HG03342 (cell line): ENCODE measurements around the gene IMPDH1.

Source experiments
- ATAC-seq: cut with Tn5 transposase; IDR thresholded peaks from one replicate; pipeline ENCODE4 v1.9.1; 2021; ENCODE audit warnings: mild to moderate bottlenecking, moderate library complexity; ENCODE audit not compliant: unreplicated experiment

The IMPDH1 gene

GRCh38 chr7:128363261-128363721, 46.5 kb downstream of the IMPDH1 start:
- ATAC-seq: no peak

GRCh38 chr7:128362670-128363069, 47.1 kb downstream of the IMPDH1 start:
- ATAC-seq: no peak

- ATAC-seq: no peak
Observed at GRCh38 chr7:128361411-128362379, 48.1 kb downstream of the IMPDH1 start, which contains the start of gene PRRT4. Gene PRRT4 (minus strand): TSS chr7:128361690.

- ATAC-seq: no peak
Observed at GRCh38 chr7:128360359-128360678, 49.5 kb downstream of the IMPDH1 start.

GRCh38 chr7:128359939-128360338, 49.8 kb downstream of the IMPDH1 start:
- ATAC-seq: no peak

- no peak for ATAC-seq
Observed at GRCh38 chr7:128359336-128359735, 50.4 kb downstream of the IMPDH1 start.

- ATAC-seq: no peak
Observed at GRCh38 chr7:128358233-128358632, 51.5 kb downstream of the IMPDH1 start.

- ATAC-seq: no peak
Observed at GRCh38 chr7:128357217-128357613, 52.6 kb downstream of the IMPDH1 start.

GRCh38 chr7:128356546-128357216, 53.1 kb downstream of the IMPDH1 start:
- no peak for ATAC-seq

GRCh38 chr7:128353610-128354009, 56.2 kb downstream of the IMPDH1 start:
- ATAC-seq: no peak

GRCh38 chr7:128353189-128353588, 56.6 kb downstream of the IMPDH1 start:
- ATAC-seq: no peak

- no peak for ATAC-seq
Observed at GRCh38 chr7:128352636-128353035, 57.1 kb downstream of the IMPDH1 start.

- ATAC-seq: no peak
Observed at GRCh38 chr7:128352153-128352537, 57.6 kb downstream of the IMPDH1 start.

- ATAC-seq: no peak
Observed at GRCh38 chr7:128351296-128352152, 58.3 kb downstream of the IMPDH1 start.

GRCh38 chr7:128350708-128351295, 59.0 kb downstream of the IMPDH1 start:
- no peak for ATAC-seq

- ATAC-seq: no peak
Observed at GRCh38 chr7:128349466-128349825, 60.3 kb downstream of the IMPDH1 start.

GRCh38 chr7:128347647-128348097, 62.1 kb downstream of the IMPDH1 start:
- ATAC-seq: no peak

- ATAC-seq: no peak
Observed at GRCh38 chr7:128344431-128344774, 65.4 kb downstream of the IMPDH1 start.

GRCh38 chr7:128343554-128344430, 66.0 kb downstream of the IMPDH1 start, which contains the start of gene RBM28:
Gene RBM28 (minus strand): TSS chr7:128343908. CDS start chr7:128343793, 115 bp downstream.
- ATAC-seq: peak; percentile 89
